Neural cell (in vitro differentiated cells): ENCODE measurements around the gene ANXA6. TPM values are rescaled to one million over a fixed set of nuclear protein-coding genes. Genes with fewer than 3 reads are reported as not detected.

Source experiments
- H2AFZ ChIP-seq: fragments of 200-600, 300-800 bp; sonication (generic), shearing (Covaris generic); 2 replicates; pipeline ENCODE4 v1.6.0; 2014; ENCODE audit warnings: low read depth, mild to moderate bottlenecking, antibody characterized with exemption, low read length, moderate library complexity
- H3F3A ChIP-seq: fragments of 200-600 bp; shearing (Covaris generic); 2 replicates; pipeline ENCODE4 v1.6.1; 2016; ENCODE audit warnings: mild to moderate bottlenecking, moderate library complexity, mixed read lengths, antibody characterized with exemption, low read length; ENCODE audit not compliant: insufficient read depth, poor library complexity, severe bottlenecking
- H3K27ac ChIP-seq: fragments of 200-600, 300-800 bp; sonication (generic), shearing (Covaris generic); 2 replicates; pipeline ENCODE4 v1.5.1; 2014; ENCODE audit warnings: mild to moderate bottlenecking, low read length, moderate library complexity
- H3K27me3 ChIP-seq: fragments of 300-800, 200-600 bp; sonication (generic), shearing (Covaris generic); 2 replicates; pipeline ENCODE4 v1.6.0; 2014; ENCODE audit warnings: mild to moderate bottlenecking, low read depth, low read length, moderate library complexity; ENCODE audit not compliant: insufficient read depth
- H3K36me3 ChIP-seq: fragments of 300-800, 200-600 bp; sonication (generic), shearing (Covaris generic); 2 replicates; pipeline ENCODE4 v1.5.1; 2014; ENCODE audit warnings: mild to moderate bottlenecking, antibody characterized with exemption, low read length, moderate library complexity; ENCODE audit not compliant: insufficient read depth
- H3K4me2 ChIP-seq: fragments of 300-800, 200-600 bp; sonication (generic), shearing (Covaris generic); 2 replicates; pipeline ENCODE4 v1.6.0; 2014; ENCODE audit warnings: mild to moderate bottlenecking, low read length
- H3K4me3 ChIP-seq: fragments of 300-800, 200-600 bp; sonication (generic), shearing (Covaris generic); 2 replicates; pipeline ENCODE4 v1.5.1; 2014; ENCODE audit warnings: mild to moderate bottlenecking, low read length, moderate library complexity
- H3K79me2 ChIP-seq: fragments of 200-600 bp; shearing (Covaris generic); replicated peaks from 2 replicates; pipeline ENCODE4 v1.6.0; 2014; ENCODE audit warnings: mild to moderate bottlenecking, low read length, moderate library complexity; ENCODE audit not compliant: insufficient read depth
- H3K9ac ChIP-seq: fragments of 300-800, 200-600 bp; sonication (generic), shearing (Covaris generic); 2 replicates; pipeline ENCODE4 v1.6.1; 2016; ENCODE audit warnings: mild to moderate bottlenecking, low read length, mixed read lengths
- H3K9me2 ChIP-seq: fragments of 200-600 bp; shearing (Covaris generic); 2 replicates; pipeline ENCODE4 v1.6.1; 2016; ENCODE audit warnings: mild to moderate bottlenecking, low read length, mixed read lengths; ENCODE audit not compliant: insufficient read depth
- H3K9me3 ChIP-seq: fragments of 200-600, 300-800 bp; sonication (generic), shearing (Covaris generic); 2 replicates; pipeline ENCODE4 v1.6.1; 2016; ENCODE audit warnings: mild to moderate bottlenecking, mixed run types, low read length, moderate library complexity, mixed read lengths
- H4K20me1 ChIP-seq: fragments of 200-600 bp; shearing (Covaris generic); 2 replicates; pipeline ENCODE4 v1.6.1; 2016; ENCODE audit warnings: mild to moderate bottlenecking, mixed run types; ENCODE audit not compliant: insufficient read depth
- CTCF ChIP-seq: fragments of 450-650 bp; IDR thresholded peaks from 2 replicates; pipeline ENCODE4 v1.5.1; 2014; ENCODE audit warnings: antibody characterized with exemption, mild to moderate bottlenecking, moderate library complexity; ENCODE audit not compliant: poor library complexity, severe bottlenecking
- EP300 ChIP-seq: fragments of 450-650 bp; conservative IDR thresholded peaks from 2 replicates; pipeline ENCODE4 v1.6.1; 2014; ENCODE audit warnings: antibody characterized with exemption, mild to moderate bottlenecking, moderate library complexity; ENCODE audit not compliant: poor library complexity, severe bottlenecking
- EZH2 ChIP-seq: fragments of 200-600, 300-800 bp; shearing (Covaris generic), sonication (generic); IDR thresholded peaks from 2 replicates; pipeline ENCODE4 v1.6.1; 2014; ENCODE audit warnings: antibody characterized with exemption, low read length, borderline replicate concordance, mild to moderate bottlenecking; ENCODE audit not compliant: insufficient read depth, poor library complexity, severe bottlenecking
- MXI1 ChIP-seq: fragments of 450-650 bp; conservative IDR thresholded peaks from 2 replicates; pipeline ENCODE4 v1.6.1; 2014; ENCODE audit warnings: antibody characterized with exemption, mild to moderate bottlenecking; ENCODE audit not compliant: poor library complexity, severe bottlenecking
- POLR2AphosphoS5 ChIP-seq: IDR thresholded peaks from 2 replicates; pipeline ENCODE4 v1.6.1; 2012
- RAD21 ChIP-seq: fragments of 450-650 bp; conservative IDR thresholded peaks from 2 replicates; pipeline ENCODE4 v1.6.1; 2014; ENCODE audit warnings: antibody characterized with exemption, mild to moderate bottlenecking, moderate library complexity
- REST ChIP-seq: IDR thresholded peaks from 2 replicates; pipeline ENCODE4 v1.6.1; 2012; ENCODE audit warnings: borderline replicate concordance
- SMC3 ChIP-seq: fragments of 450-650 bp; conservative IDR thresholded peaks from 2 replicates; pipeline ENCODE4 v1.6.1; 2014; ENCODE audit warnings: antibody characterized with exemption, mild to moderate bottlenecking, moderate library complexity; ENCODE audit not compliant: poor library complexity
- TAF1 ChIP-seq: IDR thresholded peaks from 2 replicates; pipeline ENCODE4 v1.6.1; 2012; ENCODE audit warnings: low read depth
- polyA plus RNA-seq: library from polyadenylated mRNA; depleted of rRNA; stranded (reverse); fragments of >200 nt; gene quantifications from 2 replicates; pipeline ENCODE4 v1.2.3, GENCODE V29; 2014

ANXA6 gene
- polyA plus RNA-seq, 1 donor from 2014 or later, result 27.5 TPM

- Histone ChIP-seq H3K36me3 (no peaks in the 10 kb centered on the region), H3K9me2 (no peaks in the 10 kb centered on the region), H2AFZ (no peak overlapping the region), H3K9ac (no peak overlapping the region), H3K4me2 (no peak overlapping the region), H3K9me3 (no peaks in the 10 kb centered on the region), H3F3A (no peaks in the 10 kb centered on the region), H3K27ac (no peak overlapping the region), H3K79me2 (no peaks in the 10 kb centered on the region), H4K20me1 (no peaks in the 10 kb centered on the region), H3K4me3 (no peak overlapping the region), H3K27me3 (no peaks in the 10 kb centered on the region)
- TF ChIP-seq SMC3, result no peak
- no peak for TF ChIP-seq MXI1
Measured at GRCh38 chr5:151062405-151063141, 95.0 kb downstream of the ANXA6 start.

DNA sequence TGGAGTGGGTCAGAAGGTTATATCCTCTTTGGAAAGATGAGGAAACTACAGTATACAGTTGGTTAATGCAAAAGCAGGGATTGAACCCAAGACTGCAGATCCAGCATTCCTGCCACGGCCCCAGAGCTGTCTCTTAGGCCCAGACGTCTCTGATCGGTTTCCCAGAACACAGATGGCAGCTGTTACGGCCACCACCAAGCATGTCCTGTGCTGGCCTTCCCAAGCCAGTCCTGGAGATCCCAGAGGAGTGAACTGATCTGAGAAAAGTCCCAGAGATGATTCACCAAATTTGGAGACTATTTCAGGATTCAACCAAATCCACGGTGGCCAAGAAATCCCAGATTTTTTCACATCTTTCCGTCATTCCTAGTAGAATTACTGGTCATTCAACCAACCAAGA is 96.8 kb downstream of the ANXA6 start:
- H3K79me2 ChIP-seq, result no peaks in the 10 kb centered on the region
- TF ChIP-seq MXI1 (no peak), RAD21 (no peak), SMC3 (no peak), REST (no peak), CTCF (no peak), TAF1 (no peak), POLR2AphosphoS5 (no peak), EP300 (no peak), EZH2 (no peak)
- H3K27me3 ChIP-seq, result no peaks in the 10 kb centered on the region
- no peak overlapping the region for H3K27ac ChIP-seq
- H3K9me3 ChIP-seq, result no peaks in the 10 kb centered on the region
- H3K9me2 ChIP-seq, result no peaks in the 10 kb centered on the region
- no peak overlapping the region for H3K4me2 ChIP-seq
- no peaks in the 10 kb centered on the region for H3F3A ChIP-seq
- no peak overlapping the region for H3K4me3 ChIP-seq
- H4K20me1 ChIP-seq, result no peaks in the 10 kb centered on the region
- no peak overlapping the region for H3K9ac ChIP-seq
- H3K36me3 ChIP-seq, result no peaks in the 10 kb centered on the region
- no peak overlapping the region for H2AFZ ChIP-seq
